Esophagus muscularis mucosa (tissue), 4 donors: ENCODE measurements around the gene TRIM63. TPM values are rescaled to one million over a fixed set of nuclear protein-coding genes. Genes with fewer than 3 reads are reported as not detected.

Experiments used
- DNase-seq: peaks from one replicate; pipeline ENCODE4 v3.0.0-alpha.2; 2017; ENCODE audit errors: extremely low spot score
- H3K27ac ChIP-seq, 4 donors: fragments of 200-600 bp; sonication (generic); replicated peaks in 1 of 4; 1 replicate in 3 of 4; 2 replicates in 1 of 4; pipeline ENCODE4 v1.5.1; 2016 to 2019; ENCODE audit warnings: mild to moderate bottlenecking in 1 of 4
- H3K27me3 ChIP-seq, 4 donors: fragments of 200-600 bp; sonication (generic); one replicate each; pipeline versions ENCODE4 v1.5.1 to v1.6.0; 2016 to 2019
- H3K36me3 ChIP-seq, 4 donors: fragments of 200-600 bp; sonication (generic); one replicate each; pipeline ENCODE4 v1.5.1; 2016 to 2019
- H3K4me1 ChIP-seq, 4 donors: fragments of 200-600 bp; sonication (generic); one replicate each; pipeline ENCODE4 v1.5.1; 2016 to 2019
- H3K4me3 ChIP-seq, 4 donors: fragments of 200-600 bp; sonication (generic); 1 replicate in 2 of 4; 2 replicates in 2 of 4; pipeline ENCODE4 v1.5.1; 2016 to 2019; ENCODE audit warnings: mild to moderate bottlenecking in 4 of 4, moderate library complexity in 1 of 4
- H3K9me3 ChIP-seq, 4 donors: fragments of 200-600 bp; sonication (generic); 1 replicate in 3 of 4; 2 replicates in 1 of 4; pipeline ENCODE4 v1.5.1; 2016 to 2019
- POLR2A ChIP-seq: fragments of 450-650 bp; IDR thresholded peaks from one replicate; pipeline ENCODE4 v1.6.1; 2017; ENCODE audit warnings: antibody characterized with exemption, moderate library complexity, mild to moderate bottlenecking, low read depth
- WGBS: methylation state at CpG from one replicate; pipeline ENCODE4 v1.1.5; 2018; 5-methylcytosine and 5-hydroxymethylcytosine counted together
- intact Hi-C: fragments of 100-400 bp; cut with DNase I; formaldehyde crosslinking; loops from one replicate; pipeline ENCODE4 v1.15.1; 2023
- small RNA-seq, 3 donors: library from RNA; depleted of rRNA; stranded (forward); fragments of <200 nt; gene quantifications; one replicate each; pipeline ENCODE3, GENCODE V24; 2016
- total RNA-seq, 4 donors: library from RNA; depleted of rRNA; stranded (reverse); fragments of >200 nt; gene quantifications; one replicate each; pipeline versions ENCODE4 v1.1.0 to v1.2.1, GENCODE V29; 2016

Gene TRIM63
- total RNA-seq, 4 donors from 2014 or later = 0.42 to 4.1 (median 2.1) TPM; not detected in 1

DNA sequence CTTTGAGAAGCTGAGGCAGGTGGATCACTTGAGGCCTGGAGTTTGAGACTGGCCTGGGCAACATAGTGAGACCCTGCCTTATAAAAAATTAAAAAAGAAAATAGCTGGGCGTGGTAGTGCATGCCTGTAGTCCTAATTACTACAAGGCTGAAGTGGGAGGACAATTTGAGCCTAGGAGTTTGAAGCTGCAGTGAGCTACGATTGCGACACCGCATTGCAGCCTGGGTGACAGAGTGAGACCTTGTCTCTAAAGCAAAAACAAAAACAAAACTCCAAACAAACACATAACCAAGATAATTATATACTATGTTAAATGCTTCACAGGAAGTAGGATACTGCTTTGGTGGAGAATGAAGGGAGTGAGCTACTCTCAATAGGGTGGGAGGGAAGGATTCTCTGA is 64.2 kb downstream of the TRIM63 start:
- H3K27ac ChIP-seq = no peak overlapping the region
- no peak overlapping the region for H3K4me3 ChIP-seq
- H3K36me3 ChIP-seq = no peaks in the 10 kb centered on the region
- TF ChIP-seq POLR2A = no peak
- no peaks in the 10 kb centered on the region for H3K9me3 ChIP-seq
- no peaks in the 10 kb centered on the region for H3K27me3 ChIP-seq
- intact Hi-C loops = no loop called here
- WGBS = 95% methylated on average over 4 of the region's 4 CpGs
- no peak for DNase-seq
- peaks cover 4 to 20% (median 10%) of the 10 kb centered on the region in 4 donors for H3K4me1 ChIP-seq

Small RNA genes within 50 kb of the gene (small RNA-seq; reads per million reads assigned to genes)
- gene RF00283 (0 reads per million in 3 donors), gene RF00492 (0 reads per million in 3 donors)

Other genes with a start within 250 kb of the TRIM63 start
- 100 to 1,000 TPM in 2 of 4 donors, 10 to 100 TPM in 2; 91.1 to 107 (median 101) TPM for gene MTFR1L, start 247.7 kb downstream of the TRIM63 start, total RNA-seq
- not detected for gene AUNIP, start 208.2 kb downstream of the TRIM63 start, total RNA-seq
- gene PAQR7, start 191.9 kb downstream of the TRIM63 start, total RNA-seq = 1 to 10 TPM; 4.6 to 9.3 (median 8.0) TPM
- gene STMN1, start 161.2 kb downstream of the TRIM63 start, total RNA-seq = 10 to 100 TPM; 15.0 to 25.7 (median 16.8) TPM
- gene PAFAH2, start 69.6 kb downstream of the TRIM63 start, total RNA-seq = 1 to 10 TPM; 6.1 to 10.0 (median 9.2) TPM
- gene EXTL1, start 45.9 kb downstream of the TRIM63 start, total RNA-seq = 1 to 10 TPM in 1 of 4 donors, under 1 TPM in 2, not detected in 1; 0.33 to 2.1 (median 0.97) TPM
- under 1 TPM in 1 of 4 donors, not detected in 3; 0.17 TPM for gene SLC30A2, start 21.5 kb downstream of the TRIM63 start, total RNA-seq
- gene PDIK1L, start 44.2 kb upstream of the TRIM63 start, total RNA-seq = 1 to 10 TPM; 5.1 to 6.4 (median 5.7) TPM
- gene FAM110D, start 91.4 kb upstream of the TRIM63 start, total RNA-seq = 10 to 100 TPM in 2 of 4 donors, 1 to 10 TPM in 2; 2.9 to 17.9 (median 11.6) TPM
- not detected for gene C1orf232, start 101.3 kb upstream of the TRIM63 start, total RNA-seq
- gene ZNF593, start 102.3 kb upstream of the TRIM63 start, total RNA-seq = 10 to 100 TPM; 10.4 to 41.6 (median 22.5) TPM
- gene ZNF593OS, start 104.2 kb upstream of the TRIM63 start, total RNA-seq = not detected
- 1 to 10 TPM; 1.4 to 2.6 (median 1.9) TPM for gene CNKSR1, start 109.9 kb upstream of the TRIM63 start, total RNA-seq
- gene CATSPER4, start 123.0 kb upstream of the TRIM63 start, total RNA-seq = not detected
- gene CEP85, start 166.6 kb upstream of the TRIM63 start, total RNA-seq = 1 to 10 TPM; 3.0 to 6.3 (median 4.8) TPM
- gene SH3BGRL3, start 212.5 kb upstream of the TRIM63 start, total RNA-seq = 10 to 100 TPM; 52.7 to 81.7 (median 59.8) TPM
- 10 to 100 TPM in 2 of 4 donors, 1 to 10 TPM in 2; 7.1 to 13.3 (median 10.1) TPM for gene UBXN11, start 239.0 kb upstream of the TRIM63 start, total RNA-seq